HFF-Myc (cell line): ENCODE data around the gene WASHC3.

Experiments used
- DNase-seq: peaks from one replicate; pipeline ENCODE4 v3.0.0-alpha.2; 2011; ENCODE audit warnings: low read depth; ENCODE audit errors: extremely low read depth
- H3K4me3 ChIP-seq: replicated peaks from 2 replicates; pipeline ENCODE4 v1.5.1; 2011; ENCODE audit warnings: low read depth, mild to moderate bottlenecking, control low read depth, low read length
- CTCF ChIP-seq: IDR thresholded peaks from 2 replicates; pipeline ENCODE4 v1.5.1; 2012; ENCODE audit warnings: mild to moderate bottlenecking, low read depth, low read length, control low read depth; ENCODE audit errors: missing control alignments

WASHC3 gene

GRCh38 chr12:102062419-102062806 lies 622 bp upstream of the WASHC3 start:
- no peak for DNase-seq
- TF ChIP-seq CTCF, result no peak
- peak overlapping the region; percentile 81; the same call in 1 of the 2 replicates for H3K4me3 ChIP-seq

- TF ChIP-seq CTCF, result no peak
- peak overlapping the region; percentile 81 for H3K4me3 ChIP-seq
- DNase-seq, result no peak
Measured at GRCh38 chr12:102061096-102061559, 663 bp downstream of the WASHC3 start.

- DNase-seq, result no peak
- H3K4me3 ChIP-seq, result no peak overlapping the region
- TF ChIP-seq CTCF, result no peak
Measured at GRCh38 chr12:102059343-102059742, 2.4 kb downstream of the WASHC3 start.

GRCh38 chr12:102054345-102054744 lies 7.4 kb downstream of the WASHC3 start:
- DNase-seq, result no peak
- no peak for TF ChIP-seq CTCF
- no peak overlapping the region for H3K4me3 ChIP-seq

GRCh38 chr12:102053062-102053349 lies 8.8 kb downstream of the WASHC3 start:
- TF ChIP-seq CTCF, result no peak
- no peak for DNase-seq
- H3K4me3 ChIP-seq, result no peak overlapping the region

GRCh38 chr12:102052192-102053061 lies 9.4 kb downstream of the WASHC3 start:
- DNase-seq, result no peak

More at GRCh38 chr12:102052192-102053061, 9.4 kb downstream of the WASHC3 start:
- TF ChIP-seq CTCF, result no peak
- no peak overlapping the region for H3K4me3 ChIP-seq
